UCSD-AML1 (cell line): ENCODE measurements around the gene ACTR8.

Experiments
- DNase-seq: peaks from one replicate; lab custom pipeline; 2025; ENCODE audit not compliant: unreplicated experiment; lab: John Stamatoyannopoulos, UW

The ACTR8 gene

GRCh38 chr3:53817809-53818208 lies 64.1 kb downstream of the ACTR8 start:
- DNase-seq: no peak

GRCh38 chr3:53817211-53817610 lies 64.7 kb downstream of the ACTR8 start:
- no peak for DNase-seq
